HG03378 (cell line): ENCODE measurements around the gene DNTT.
"Not testable (repeated sequence)": the region's sequence is repeated elsewhere in the genome, so short reads cannot be mapped to it uniquely, and the experiment has no call there.

Source experiments
- ATAC-seq: cut with Tn5 transposase; IDR thresholded peaks from one replicate; pipeline ENCODE4 v1.9.1; 2021; ENCODE audit warnings: mild to moderate bottlenecking, moderate library complexity; ENCODE audit not compliant: unreplicated experiment

The DNTT gene

DNA sequence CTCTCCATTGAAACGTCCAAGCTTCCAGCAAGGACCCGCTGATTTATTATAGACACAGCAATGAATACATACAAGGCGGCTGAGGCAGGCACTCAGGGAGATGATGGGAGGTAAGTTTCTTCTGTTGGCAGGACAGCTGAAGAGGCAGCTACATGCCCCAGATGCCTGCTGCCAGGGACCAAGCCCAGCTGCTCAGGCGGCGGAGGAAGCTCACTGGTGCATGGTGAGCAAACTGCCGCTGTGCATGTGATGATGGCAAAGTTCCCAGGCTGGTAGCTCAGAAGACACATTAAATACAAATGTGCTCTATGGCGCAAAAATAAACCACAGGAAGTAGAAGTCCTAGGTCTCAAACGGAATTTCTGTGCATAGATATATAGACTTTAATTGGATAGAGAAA is 2.3 kb downstream of the DNTT start:
- no peak for ATAC-seq

DNA sequence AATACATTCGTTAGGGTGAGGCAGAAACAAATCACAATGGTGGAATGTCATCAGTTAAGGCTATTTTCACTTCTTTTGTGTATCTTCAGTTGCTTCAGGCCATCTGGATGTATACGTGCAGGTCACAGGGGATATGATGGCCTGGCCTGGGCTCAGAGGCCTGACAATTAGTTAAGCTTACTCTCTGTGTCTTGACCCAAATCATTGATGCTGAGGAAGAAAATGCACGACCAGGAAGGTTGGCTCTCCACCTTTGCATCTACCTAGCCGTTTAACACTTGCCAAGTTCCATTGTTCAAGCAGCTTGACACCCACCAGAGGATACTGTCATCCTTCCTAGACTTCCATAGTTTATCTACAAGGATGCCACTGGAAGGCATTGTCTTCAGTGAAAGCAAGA is 4.6 kb downstream of the DNTT start:
- not testable (repeated sequence) for ATAC-seq

DNA sequence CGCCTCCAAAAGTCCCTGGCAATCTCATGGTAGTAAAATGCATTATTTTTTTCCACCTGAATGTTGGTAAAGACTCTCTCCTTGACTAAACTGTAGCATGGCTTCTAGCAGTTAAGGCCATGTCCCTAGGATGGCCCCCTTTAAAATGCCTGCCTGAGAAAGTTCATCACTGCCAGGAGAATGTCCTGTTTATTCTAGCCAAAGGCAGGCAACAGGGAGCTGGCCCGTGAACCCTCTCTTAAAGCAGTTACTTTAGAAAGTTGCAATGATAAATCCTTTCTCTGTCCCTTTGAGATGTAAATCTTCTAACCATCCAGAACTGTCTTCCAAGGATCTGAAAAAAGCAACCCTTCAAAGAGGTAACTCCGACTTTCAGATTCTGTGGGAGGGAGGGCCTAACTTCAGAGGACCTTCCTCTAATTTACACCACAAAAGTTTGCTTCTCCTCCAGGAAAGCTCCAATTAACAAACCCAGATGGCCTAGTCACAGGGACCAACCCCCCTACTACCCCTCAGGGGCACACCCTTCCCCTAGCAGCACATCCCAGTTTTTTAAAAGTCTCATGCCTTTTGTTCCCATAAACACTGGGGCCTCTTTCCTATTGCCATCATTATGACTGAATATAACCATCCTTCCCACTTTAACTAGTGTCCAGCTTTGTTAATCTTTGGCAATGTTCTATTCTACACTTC is 5.5 kb downstream of the DNTT start:
- no peak for ATAC-seq

DNA sequence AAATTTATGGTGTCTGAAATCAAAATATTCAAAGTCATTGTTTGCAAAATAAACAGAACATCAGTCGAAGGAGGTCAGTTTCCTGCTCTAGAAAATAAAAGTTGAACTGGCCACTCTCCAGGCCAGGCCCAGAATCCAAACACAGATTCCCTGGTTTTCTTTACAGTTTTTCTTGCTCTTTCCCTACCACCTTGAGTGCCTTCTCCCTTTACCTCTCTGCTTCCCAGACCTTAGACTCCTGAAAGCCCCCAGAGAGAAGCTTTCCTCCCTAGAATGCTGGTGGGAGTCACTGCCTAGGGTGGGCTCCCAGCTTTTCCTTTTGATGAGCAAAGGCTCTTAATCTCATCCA is 6.1 kb downstream of the DNTT start:
- ATAC-seq = no peak

DNA sequence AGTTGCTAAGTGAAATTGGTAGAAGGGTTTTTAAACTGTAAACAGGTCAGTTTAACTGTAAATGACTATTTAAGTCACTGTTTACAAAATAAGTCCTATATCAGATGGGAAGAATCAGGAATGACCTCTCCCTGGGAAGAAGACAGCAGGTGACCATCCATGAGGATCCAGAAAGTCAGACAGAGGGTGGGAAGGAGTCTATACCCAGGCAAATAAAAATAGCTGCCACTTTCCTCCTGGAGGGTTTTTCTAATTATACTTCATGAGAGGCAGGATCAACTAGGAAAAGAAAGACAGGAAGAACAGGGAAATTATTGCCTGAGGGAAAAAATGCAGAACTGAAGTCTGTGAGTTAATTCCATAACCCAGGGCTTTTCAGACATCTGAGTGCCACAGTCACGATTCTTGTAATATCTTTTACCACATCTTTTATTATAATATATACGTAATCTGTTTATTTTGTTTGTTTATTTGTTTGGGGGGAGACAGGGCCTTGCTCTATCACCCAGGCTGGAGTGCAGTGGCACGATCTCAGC is 7.0 kb downstream of the DNTT start:
- ATAC-seq = no peak

DNA sequence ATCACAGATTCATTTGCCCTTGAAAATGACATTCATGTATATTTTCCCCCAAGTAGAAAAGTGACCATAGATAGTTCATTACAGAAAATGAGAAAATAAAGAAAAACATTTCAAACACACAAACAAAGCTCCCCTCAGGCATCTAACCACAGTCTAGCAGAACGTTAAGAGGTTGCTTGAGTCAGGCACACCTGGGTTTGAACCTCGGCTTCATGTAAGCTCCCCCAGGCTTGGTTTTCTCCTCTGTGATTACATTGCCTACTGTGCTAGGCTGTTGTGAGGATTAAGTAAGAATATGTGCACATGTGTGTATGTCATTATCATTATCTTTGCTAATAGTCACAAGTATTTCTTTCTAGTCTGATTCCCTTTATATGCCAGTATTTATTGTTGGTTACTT is 9.1 kb downstream of the DNTT start:
- no peak for ATAC-seq

DNA sequence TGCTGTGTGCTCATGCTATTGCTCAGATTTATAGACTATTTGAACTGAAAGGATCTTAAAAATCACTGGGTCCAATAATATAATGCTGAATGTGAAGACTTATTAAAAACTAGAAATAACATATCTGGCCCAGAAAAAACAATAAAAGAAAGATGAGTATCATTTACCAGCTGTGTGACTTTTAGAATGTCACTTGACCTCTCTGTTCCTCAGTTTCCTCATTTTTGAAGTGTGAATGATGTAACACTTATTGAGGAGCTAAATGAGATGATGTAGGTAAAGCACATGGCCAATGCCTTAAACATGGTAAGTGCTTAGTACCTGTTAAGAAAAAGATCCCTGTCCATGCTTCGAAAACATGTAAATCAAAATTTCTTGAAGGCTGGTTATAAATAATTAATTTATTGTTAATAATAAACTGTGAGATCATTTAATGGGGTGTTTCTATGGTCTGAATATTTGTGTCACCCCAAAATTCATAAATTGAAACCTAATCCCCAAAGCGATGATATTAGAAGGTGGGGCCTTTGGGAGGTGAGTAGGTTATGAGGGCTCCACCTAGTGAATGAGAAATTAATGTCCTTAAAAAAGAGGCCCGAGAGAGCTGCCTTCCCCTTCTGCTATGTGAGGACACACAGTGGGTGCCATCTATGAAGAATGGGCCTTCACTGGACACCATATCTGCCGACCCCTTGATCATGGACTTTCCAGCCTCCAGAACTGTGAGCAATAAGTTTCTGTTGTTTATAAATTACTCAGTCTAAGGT is 13.0 kb downstream of the DNTT start:
- ATAC-seq = no peak

DNA sequence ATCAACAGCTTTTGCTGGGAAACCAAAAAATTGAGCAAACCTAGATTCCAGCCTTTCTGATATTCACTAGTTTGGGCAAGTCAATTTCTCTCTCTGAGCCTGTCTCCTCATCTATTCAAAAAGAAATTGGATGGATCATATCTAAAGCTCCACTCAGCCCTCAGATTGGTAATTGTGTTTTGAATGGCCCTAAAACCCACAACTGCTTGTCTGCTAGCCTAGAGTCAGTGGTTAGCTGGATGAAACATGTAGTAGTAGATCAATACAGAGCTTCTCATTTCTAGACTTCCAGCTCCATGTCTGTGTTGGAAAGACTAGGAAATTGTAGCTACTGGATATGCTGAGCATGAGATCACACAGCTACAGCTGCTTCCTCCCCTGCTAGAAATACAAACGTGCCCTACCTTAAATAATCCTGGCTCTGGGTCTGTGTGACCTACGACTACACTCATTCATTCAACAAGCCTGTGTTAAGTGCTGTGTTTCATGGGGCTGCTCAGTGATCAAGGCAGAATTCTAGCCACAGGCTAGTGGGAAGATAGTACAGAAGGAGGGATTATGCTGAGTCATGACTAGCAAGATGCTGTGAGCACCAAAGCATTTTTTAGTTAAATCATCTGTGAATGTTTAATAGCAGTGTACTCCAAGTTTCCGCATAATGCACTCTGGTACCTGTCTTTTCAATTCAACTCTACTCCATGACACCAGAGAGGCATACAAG is 15.7 kb downstream of the DNTT start:
- ATAC-seq = no peak

DNA sequence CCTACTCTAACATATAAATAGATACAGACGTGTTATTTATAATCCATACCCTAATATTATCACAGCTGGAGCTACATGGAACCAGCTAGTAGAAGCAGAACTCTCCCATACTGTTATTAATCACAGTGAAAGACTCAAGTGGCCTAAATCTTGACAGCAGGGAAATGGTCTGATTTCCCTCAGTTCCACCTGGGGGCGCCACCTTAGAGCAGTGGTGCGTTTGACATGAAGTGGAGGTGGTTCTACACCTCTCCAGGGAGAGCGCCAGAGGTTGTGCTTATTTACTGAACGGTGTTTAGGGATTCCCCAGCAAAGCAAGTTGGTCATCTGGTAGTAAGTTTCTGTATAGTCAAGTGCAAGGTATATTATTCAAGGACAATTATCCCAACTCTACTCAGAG is 17.6 kb downstream of the DNTT start:
- no peak for ATAC-seq

DNA sequence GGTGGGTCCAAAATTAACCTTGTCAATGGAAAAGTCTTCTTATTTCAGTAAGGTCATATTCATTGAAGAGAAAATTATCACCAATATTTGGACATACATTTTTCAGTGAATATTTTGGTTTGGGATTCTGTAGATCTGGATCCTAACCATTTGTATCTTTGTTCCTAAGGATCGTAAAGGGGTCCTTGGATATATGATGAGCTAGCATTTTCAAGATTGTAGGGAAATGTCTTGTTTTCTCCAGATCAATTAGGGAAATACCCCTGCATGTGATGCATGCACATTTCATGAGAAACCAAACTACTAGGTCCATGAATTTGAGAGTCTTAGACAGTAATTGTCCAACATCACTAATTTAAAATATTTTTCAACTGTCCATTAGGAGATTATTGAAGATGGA is 18.0 kb downstream of the DNTT start:
- no peak for ATAC-seq

DNA sequence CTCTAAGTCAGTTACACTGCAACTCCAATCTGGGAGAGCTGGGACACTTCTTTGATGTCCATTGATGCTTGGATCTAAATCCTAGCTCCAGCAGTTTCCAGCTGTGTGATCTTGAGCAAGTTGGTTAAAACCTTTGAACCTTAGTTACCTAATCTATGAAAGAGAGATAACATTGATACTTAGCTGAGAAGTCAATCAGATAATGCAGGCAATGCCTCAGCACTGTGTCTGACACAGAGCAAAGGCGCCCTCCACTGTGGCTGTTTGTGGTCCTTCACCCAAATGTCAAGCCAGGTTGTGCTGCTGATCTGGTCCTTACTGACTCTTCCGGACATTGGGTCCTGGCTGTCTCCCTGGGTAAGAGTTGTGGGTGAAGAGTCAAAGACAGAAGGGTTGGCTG is 20.2 kb downstream of the DNTT start:
- no peak for ATAC-seq

DNA sequence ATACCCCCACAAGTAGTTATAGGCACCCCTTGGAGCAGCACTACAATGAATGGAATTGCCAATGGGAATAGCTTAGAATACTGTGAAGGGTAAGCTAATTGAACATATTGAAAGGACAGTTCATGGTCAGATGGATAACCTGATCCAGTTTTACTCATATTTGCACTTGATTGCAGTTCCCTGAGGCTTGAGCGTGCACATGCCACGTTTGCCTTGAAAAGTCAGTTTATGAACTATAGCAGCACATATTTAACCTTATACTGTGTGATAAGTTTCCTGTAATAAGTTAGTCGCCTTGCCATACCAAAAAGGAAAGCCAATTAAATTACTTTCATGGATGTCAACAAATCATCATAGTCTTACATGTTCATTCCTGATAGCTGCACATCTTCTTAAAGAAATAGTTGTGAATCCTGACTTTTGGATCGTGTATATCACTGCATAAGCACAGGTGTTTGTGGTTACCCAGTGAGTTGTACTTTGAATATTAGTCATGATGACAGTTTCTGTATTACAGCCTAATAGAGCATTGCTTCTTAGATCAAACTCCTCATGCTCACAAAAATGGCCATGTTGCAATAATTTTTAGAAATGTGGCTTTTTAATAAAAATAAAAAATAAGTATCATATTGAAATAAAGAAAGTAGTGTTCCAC is 21.6 kb downstream of the DNTT start:
- ATAC-seq = peak; percentile 94

DNA sequence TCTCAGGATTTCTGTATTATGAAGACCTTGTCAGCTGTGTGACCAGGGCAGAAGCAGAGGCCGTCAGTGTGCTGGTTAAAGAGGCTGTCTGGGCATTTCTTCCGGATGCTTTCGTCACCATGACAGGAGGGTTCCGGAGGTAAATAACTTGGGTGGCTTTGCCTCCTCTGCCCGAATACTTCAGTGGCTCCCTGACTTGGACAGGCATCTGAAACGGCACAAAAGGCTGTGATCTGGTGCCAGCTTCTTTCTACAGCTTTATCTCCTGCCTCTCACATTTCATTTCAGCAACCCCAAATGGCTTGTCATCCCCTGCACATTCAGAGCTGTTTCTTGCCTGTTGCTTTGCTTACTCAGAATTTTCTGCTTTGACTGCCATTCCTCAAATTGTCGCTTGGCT is 23.2 kb downstream of the DNTT start:
- no peak for ATAC-seq

DNA sequence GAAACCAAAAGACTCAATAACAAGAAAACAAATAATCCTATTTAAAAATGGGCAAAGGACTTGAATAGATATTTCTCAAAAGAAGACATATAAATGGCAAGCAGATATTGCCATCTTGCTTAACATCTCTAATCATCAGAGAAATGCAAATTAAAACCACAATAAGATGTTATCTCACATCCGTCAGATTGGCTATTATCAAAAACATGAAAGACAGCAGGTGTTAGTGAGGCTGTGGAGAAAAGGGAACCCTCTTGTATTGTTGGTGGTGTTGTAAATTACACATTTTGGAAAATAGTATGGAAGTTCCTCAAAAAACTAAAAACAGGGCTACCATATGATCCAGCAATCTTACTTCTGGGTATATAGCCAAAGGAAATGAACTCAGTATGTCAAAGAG is 28.9 kb downstream of the DNTT start:
- no peak for ATAC-seq

DNA sequence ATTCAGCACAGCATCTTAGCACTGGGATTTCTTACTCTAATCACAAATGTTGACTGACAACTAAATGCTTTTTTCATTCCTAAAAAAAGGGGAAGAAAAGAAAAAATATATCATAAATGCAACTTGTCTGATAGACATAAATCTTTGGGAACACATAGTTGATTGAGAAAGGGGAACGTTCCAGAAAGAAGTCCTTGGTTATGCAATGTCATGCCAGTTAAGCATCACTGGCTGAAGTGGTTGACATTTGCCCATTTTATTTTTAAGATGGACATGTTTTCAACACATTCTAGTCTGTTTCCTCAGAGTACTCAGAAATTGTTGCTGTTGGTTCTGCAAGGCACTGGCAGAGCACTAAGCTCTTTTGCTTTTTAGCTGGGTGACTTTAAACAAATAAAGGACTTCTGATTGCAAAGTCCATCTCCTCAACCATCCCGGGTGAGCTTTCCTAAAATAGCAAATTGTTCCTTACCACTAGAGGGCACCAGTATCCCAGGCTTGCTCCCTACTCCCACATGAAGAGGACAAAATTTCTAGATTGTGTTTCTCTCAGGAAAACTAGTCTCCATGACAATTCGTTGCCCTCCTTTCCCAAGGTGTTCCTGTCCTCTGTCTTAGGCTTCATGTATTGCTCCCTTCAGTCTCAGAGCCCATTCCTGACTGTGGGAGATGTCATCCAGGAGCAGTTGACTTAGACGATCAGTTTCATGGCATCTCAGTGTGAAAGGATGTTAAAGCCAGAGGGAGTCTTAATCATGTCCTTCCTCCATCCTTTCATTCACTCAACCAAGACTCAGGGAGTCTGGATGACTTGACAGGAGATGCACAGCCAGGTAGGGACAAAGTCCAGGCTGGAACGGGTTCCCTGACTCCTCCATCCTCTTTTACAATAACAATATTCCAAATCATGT is 30.6 kb downstream of the DNTT start:
- no peak for ATAC-seq

DNA sequence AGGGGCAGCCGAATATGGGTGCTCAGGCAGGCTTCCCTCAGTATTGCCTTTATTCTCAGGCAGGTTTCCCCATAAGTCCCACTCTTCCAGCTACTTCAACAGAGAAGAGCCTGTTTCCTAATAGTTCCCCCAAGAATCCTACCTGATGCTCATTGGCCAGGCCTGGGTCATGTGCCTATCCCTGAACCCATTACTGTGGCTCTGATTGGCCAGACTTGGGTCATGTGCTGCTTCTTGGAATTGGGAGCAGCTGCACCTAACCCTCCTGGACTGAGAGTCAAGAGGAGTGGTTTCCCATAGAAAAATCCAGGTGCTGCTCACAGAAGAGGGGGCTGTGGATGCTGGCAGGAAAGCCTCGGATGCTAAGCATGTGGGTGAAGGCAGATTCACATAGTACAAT is 32.9 kb downstream of the DNTT start:
- ATAC-seq = no peak

DNA sequence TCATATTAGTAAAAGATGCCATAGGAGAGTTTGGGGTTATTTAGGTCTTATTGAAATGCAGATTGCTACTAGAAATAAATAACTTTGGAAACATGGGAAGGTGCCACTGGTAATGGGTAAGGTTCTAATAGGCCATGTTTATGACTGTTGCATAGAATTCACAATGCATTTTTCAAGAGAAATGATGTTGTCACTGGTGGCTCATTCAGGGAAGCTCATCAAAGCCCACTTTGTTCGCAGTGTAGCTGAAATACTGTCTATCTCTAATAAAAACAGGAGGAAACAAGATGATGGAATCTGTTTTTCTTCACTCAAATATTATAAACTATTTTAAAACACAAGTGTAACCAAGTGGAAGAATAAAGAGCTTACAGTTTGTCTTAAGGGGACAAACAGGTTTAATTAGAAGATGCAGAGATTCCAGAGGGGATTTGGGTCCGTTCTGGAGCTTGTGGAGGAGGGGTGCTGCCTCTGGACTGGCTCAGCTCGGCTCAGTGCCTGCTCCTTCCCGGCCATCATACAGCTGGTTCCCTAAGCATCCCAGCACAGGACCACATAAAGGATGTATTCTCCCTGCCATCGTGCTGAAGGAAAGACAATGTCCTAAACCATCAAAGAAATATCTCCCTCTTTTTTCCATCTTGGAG is 34.2 kb downstream of the DNTT start:
- no peak for ATAC-seq

DNA sequence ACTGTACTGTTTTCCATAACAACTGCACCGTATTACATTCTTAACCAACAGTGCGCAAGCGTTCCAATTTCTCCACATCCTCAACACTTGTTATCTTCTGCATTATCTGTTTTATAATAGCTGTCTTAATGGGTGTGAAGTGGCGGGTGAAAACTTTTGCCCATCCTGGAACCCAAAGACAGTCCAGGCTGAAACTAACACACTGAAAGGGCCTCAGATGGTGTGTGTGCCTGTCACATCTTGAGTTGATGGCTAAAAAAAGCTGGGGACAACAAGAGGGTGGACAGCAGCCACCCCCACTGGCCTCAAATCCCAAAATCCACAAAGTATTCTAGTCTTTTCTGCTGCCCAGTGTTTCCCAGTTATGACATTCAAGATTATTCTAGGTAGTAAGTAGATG is 35.1 kb downstream of the DNTT start:
- ATAC-seq = no peak

DNA sequence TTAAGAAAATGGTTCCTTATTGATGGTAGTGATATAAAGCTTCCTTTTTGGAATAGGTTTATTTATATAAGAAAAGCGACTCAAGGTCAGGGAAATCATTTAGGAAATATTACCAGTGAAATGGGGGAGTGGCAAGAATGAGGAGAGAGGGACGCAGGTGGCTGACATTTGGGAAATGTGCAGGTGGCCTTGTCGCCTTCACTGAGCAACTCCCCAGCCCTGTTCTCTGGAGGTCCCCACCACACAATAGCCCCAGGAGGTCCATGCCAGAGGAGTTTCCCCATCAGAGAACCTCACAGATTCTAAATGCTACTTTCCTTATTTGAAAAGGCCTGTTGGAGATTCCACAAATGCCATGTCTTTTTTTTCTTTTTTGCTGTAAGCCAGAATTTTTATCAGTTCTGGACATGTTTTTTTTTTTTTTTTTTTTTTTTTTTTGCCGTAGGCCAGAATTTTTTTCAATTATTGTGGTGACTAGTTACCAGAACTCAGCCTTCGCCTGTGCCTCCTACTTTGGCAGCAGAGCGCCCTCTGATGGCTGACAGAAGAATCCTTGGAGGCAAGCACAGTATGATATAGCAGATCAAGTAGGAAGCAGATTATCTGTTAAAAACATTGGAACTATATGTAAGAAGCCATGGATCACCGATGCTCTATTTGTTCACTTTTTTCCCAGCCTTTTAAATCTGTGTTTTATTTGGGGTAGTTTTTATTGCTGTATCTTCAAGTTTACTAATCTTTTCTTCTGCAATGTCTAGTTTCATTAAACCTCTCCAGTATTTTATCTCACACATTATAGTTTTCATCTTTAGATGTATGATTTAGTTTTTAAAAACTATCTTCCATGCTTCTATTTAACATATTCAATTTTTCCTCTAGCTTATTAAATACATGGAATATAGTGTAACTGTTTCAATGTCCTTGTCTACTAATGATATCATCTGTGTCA is 36.0 kb downstream of the DNTT start:
- ATAC-seq = peak; percentile 60
